Ovary (tissue), 10 donors: ENCODE measurements around the gene MAP1B. TPM values are rescaled to one million over a fixed set of nuclear protein-coding genes. Genes with fewer than 3 reads are reported as not detected.

Source experiments
- DNase-seq, 5 donors: peaks; one replicate each; pipeline ENCODE4 v3.0.0-alpha.2; 2019 to 2020
- H3K27ac ChIP-seq, 2 donors: fragments of 200-600 bp; one replicate each; pipeline versions ENCODE4 v1.5.1 to v1.8.0; 2019 to 2022
- H3K27me3 ChIP-seq: fragments of 200-600 bp; one replicate; pipeline ENCODE4 v1.8.0; 2022
- H3K36me3 ChIP-seq: fragments of 200-600 bp; sonication (generic); one replicate; pipeline ENCODE4 v1.5.1; 2019
- H3K4me1 ChIP-seq: one replicate; pipeline ENCODE4 v1.8.1; 2013; ENCODE audit warnings: mild to moderate bottlenecking, moderate library complexity; ENCODE audit not compliant: insufficient read depth
- H3K4me3 ChIP-seq: fragments of 200-600 bp; sonication (generic); one replicate; pipeline ENCODE4 v1.5.1; 2017
- H3K9me3 ChIP-seq, 2 donors: fragments of 200-600 bp in 1 of 2; sonication (generic) in 1 of 2; one replicate each; pipeline versions ENCODE4 v1.5.1 to v1.8.1; 2013 to 2019; ENCODE audit warnings: mild to moderate bottlenecking in 1 of 2, moderate library complexity in 1 of 2
- EP300 ChIP-seq: sonication (generic); formaldehyde crosslinking; IDR thresholded peaks from one replicate; pipeline ENCODE4 v1.6.1; 2017; ENCODE audit warnings: antibody characterized with exemption
- POLR2A ChIP-seq: fragments of 450-650 bp; IDR thresholded peaks from one replicate; pipeline ENCODE4 v1.6.1; 2017; ENCODE audit warnings: antibody characterized with exemption, mild to moderate bottlenecking, moderate library complexity
- WGBS, 3 donors: extraction: QIAGEN DNeasy Blood & Tissue Kit in 1 of 3; methylation state at CpG; one replicate each; pipeline versions ENCODE4 v1.1.5 to v1.1.7; 2013 to 2017; 5-methylcytosine and 5-hydroxymethylcytosine counted together
- intact Hi-C, 4 donors: fragments of 100-400 bp; cut with DNase I; formaldehyde crosslinking; loops; one replicate each; pipeline versions ENCODE4 v1.11.0 to v1.15.1; 2022 to 2023
- long read RNA-seq, 3 donors: library from polyadenylated mRNA in 2 of 3; unstranded in 2 of 3; transcript quantifications; one replicate each; pipeline ENCODE4 v2.0.0 and lab custom pipeline, GENCODE V29; 2021 to 2026
- polyA plus RNA-seq, 2 donors: library from polyadenylated mRNA; stranded (reverse); fragments of 200-250 nt in 1 of 2; fragments of 350-450 nt in 1 of 2; fragmentation: Illumina TruSeq in 1 of 2; extraction: RNeasy Lipid Tissue Mini Kit (QIAGEN cat#74804) in 1 of 2; gene quantifications; one replicate each; pipeline ENCODE4 v1.2.3, GENCODE V29; 2013 to 2014
- total RNA-seq, 7 donors: library from RNA; depleted of rRNA in 2 of 7; stranded (reverse); fragments of >200 nt in 2 of 7; fragmentation: NEBNext Ultra II Directional in 3 of 7; extraction: Animal tissue kit (Norgen Biotek cat#: 25700) in 3 of 7; gene quantifications; one replicate each; pipeline versions ENCODE4 v1.1.0 to v1.2.4, GENCODE V29; 2016 to 2023
- TF ChIP-seq, protein P1 (sequence below), 3 donors: fragments of 450-650 bp in 2 of 3; fragments of 200-600 bp in 1 of 3; IDR thresholded peaks; one replicate each; pipeline versions ENCODE4 v1.5.1 to v1.8.0; 2016 to 2022; ENCODE audit warnings: antibody characterized with exemption in 3 of 3, mild to moderate bottlenecking in 1 of 3
- donor health status: DM: no; HTN: no; CAD: no; lungs with moderate emphysema.
- donor health status: DM: no; HTN: no; CAD: no.
- donor health status: Bipolar disorder and iron deficiency.
- donor health status: DM: yes; HTN: yes; CAD: no.
- donor health status: DM: no; HTN: no; CAD: no.
- donor health status: DM: yes; HTN: yes; CAD: no.

The MAP1B gene
- total RNA-seq: 100 to 1,000 TPM in 2 of 7 donors, 10 to 100 TPM in 5; 29.7 to 126 (median 61.6) TPM
- 10 to 100 TPM in 1 of 2 donors, 1 to 10 TPM in 1; 4.4 to 23.7 TPM for polyA plus RNA-seq
- long read RNA-seq, donor 1, partial matches to known transcripts: 427 of 432 reads
- long read RNA-seq, donor 1, other reads (novel, unspliced or antisense): 2 of 432 reads
- long read RNA-seq, donor 2, partial matches to known transcripts: 32 of 33 reads
- long read RNA-seq, donor 2, other reads (novel, unspliced or antisense): 0 of 33 reads
- long read RNA-seq, donor 3, partial matches to known transcripts: 25 of 26 reads
- long read RNA-seq, donor 3, other reads (novel, unspliced or antisense): 0 of 26 reads

DNA sequence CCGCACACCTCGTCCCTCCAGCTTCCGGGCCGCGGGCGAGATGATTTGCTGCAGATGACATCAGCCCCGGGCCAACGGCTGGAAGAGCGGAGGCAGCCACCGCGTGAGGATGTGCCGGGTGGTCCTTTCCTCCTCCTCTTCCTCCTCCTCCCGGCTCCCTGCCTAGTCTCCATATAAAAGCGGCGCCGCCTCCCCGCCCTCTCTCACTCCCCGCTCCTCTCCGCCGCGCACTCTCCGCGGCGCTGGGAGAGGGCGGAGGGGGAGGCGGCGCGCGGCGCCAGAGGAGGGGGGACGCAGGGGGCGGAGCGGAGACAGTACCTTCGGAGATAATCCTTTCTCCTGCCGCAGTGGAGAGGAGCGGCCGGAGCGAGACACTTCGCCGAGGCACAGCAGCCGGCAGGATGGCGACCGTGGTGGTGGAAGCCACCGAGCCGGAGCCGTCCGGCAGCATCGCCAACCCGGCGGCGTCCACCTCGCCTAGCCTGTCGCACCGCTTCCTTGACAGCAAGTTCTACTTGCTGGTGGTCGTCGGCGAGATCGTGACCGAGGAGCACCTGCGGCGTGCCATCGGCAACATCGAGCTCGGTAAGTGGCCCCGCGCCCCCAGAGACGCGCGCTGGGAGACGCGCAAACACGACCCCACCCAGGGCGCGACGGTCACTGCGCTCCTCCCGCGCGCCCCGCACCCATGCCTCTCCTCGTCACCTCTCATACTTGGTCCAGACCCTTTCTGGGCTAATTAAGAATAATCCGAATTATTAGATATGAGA is at the start of gene MAP1B:
Gene MAP1B (plus strand): TSS at position 345 of the 770 bp plus-strand sequence. CDS start 57 bp downstream, at position 402.
- H3K27me3 ChIP-seq: no peaks in the 10 kb centered on the region
- H3K9me3 ChIP-seq: no peaks in the 10 kb centered on the region
- intact Hi-C loops: no loop called here
- peak within 1 kb of the TSS; percentile 60 to 76 for H3K27ac ChIP-seq
- WGBS, 3 donors: 1% methylated on average over 68 to 82 of the region's 82 CpGs
- no peak for TF ChIP-seq EP300
- TF ChIP-seq, protein P1, sequence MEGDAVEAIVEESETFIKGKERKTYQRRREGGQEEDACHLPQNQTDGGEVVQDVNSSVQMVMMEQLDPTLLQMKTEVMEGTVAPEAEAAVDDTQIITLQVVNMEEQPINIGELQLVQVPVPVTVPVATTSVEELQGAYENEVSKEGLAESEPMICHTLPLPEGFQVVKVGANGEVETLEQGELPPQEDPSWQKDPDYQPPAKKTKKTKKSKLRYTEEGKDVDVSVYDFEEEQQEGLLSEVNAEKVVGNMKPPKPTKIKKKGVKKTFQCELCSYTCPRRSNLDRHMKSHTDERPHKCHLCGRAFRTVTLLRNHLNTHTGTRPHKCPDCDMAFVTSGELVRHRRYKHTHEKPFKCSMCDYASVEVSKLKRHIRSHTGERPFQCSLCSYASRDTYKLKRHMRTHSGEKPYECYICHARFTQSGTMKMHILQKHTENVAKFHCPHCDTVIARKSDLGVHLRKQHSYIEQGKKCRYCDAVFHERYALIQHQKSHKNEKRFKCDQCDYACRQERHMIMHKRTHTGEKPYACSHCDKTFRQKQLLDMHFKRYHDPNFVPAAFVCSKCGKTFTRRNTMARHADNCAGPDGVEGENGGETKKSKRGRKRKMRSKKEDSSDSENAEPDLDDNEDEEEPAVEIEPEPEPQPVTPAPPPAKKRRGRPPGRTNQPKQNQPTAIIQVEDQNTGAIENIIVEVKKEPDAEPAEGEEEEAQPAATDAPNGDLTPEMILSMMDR (IDR thresholded peaks at IDR 0.05): no peak
- no peak for TF ChIP-seq POLR2A
- H3K4me1 ChIP-seq: peaks cover 4% of the 10 kb centered on the region
- peak within 1 kb of the TSS; percentile 75 for H3K4me3 ChIP-seq
- peak; percentile 54 to 76 (median 63) for DNase-seq
- no peaks in the 10 kb centered on the region for H3K36me3 ChIP-seq

DNA sequence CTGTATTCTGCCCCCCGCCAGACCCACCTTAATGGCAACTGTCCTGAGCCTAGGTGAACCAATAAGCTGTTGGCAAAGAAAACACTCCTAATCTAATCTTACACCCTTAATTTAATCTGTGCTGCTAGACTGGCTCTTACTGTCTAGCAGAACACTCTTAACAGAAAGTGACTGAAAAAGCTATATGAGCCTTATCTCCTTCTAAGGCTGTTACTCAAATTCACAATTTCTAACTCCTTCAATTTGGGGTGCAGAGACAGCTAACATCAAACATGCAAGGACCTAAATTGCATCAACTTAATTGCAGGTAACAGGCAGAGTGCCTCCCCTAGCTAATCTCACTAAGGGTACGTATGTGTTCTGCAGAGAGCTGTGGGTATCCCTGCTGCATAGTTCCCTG is 49.5 kb upstream of the MAP1B start:
- WGBS, 3 donors: 54 to 75% (median 55%) methylated on average over 2 of the region's 2 CpGs
- DNase-seq: no peak
- no peaks in the 10 kb centered on the region for H3K9me3 ChIP-seq
- no peak overlapping the region for H3K27ac ChIP-seq
- no peaks in the 10 kb centered on the region for H3K4me1 ChIP-seq
- TF ChIP-seq, protein P1 (IDR thresholded peaks at IDR 0.05): no peak
- TF ChIP-seq EP300 (no peak), POLR2A (no peak)
- no peaks in the 10 kb centered on the region for H3K27me3 ChIP-seq
- no peaks in the 10 kb centered on the region for H3K36me3 ChIP-seq
- no peak overlapping the region for H3K4me3 ChIP-seq
- intact Hi-C loops: no loop called here

DNA sequence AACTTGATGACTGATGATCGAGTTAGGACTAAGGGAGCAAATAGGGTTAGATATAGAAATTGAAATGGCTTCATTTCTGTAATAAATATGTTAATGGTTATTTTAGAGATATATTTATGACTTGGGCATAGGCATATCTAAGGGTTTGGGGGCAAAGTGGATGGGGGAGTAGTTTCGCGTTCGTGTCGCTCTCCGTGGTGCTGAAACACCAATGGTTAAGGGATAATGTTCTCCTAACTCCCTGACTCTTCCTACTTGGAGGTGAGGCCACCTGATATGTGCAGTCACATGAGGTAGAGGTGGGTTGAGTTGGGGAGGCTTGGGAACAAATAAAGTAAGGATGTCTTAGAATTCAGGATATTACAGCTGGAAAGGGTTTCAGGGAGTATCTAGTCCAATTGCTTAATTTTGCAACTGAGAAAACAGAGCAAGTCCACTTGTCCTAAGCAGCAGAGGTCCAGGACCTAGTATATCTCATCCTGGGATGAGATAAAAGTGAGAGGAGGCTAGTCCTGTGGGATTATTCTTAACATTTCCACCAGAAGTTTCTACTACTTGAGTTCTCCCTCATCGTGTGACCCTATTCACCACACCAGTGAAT is 44.0 kb upstream of the MAP1B start:
- no peaks in the 10 kb centered on the region for H3K4me1 ChIP-seq
- no peaks in the 10 kb centered on the region for H3K36me3 ChIP-seq
- no peak overlapping the region for H3K27ac ChIP-seq
- H3K9me3 ChIP-seq: no peaks in the 10 kb centered on the region
- H3K27me3 ChIP-seq: no peaks in the 10 kb centered on the region
- 16 to 26% (median 25%) methylated on average over 7 of the region's 7 CpGs for whole genome bisulfite sequencing, 3 donors
- intact Hi-C loops: no loop called here
- H3K4me3 ChIP-seq: no peak overlapping the region
- TF ChIP-seq EP300 (no peak), POLR2A (no peak)
- TF ChIP-seq, protein P1 (IDR thresholded peaks at IDR 0.05): no peak
- DNase-seq: peak in 2 of 5 donors; percentile 32 to 39

DNA sequence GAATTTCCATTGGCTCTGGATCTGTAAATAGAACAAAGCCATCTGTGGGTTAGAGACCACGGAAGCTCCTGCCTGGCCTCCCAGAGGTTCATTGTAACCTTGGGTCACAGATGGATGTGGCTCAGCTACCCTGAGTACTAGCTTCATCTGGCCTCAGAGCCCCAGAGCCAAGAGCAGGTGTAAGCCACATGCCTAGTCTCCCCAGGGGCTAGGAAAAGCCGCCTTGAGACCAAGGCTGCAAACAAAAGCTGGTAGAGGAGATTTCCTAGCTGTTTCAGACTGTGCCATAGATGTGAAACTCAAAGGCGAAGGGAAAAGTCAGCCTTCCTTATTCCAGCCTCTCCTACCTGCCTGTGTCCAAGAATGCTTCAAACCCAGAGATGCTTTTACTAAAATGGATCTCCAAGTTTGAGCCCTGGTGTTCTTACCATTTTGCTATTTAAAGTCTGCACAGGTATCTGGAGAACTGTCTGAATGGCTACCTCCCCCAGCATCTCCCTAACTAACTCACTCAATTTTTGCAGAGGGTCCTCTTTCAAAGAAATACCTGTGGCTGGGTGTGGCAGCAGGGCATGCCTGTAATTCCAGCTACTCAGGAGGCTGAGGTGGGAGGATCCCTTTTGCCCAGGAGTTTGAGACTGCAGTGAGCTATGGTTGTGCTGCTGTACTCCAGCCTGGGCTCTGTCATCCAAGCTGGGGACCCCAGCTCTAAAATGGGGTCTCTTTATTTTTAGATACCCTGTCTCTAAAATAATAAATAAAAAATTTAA is 42.3 kb upstream of the MAP1B start:
- 68 to 79% (median 72%) methylated on average over 3 of the region's 3 CpGs for WGBS, 3 donors
- Histone ChIP-seq H3K4me1 (no peaks in the 10 kb centered on the region), H3K27me3 (no peaks in the 10 kb centered on the region), H3K4me3 (no peak overlapping the region), H3K27ac (no peak overlapping the region), H3K9me3 (no peaks in the 10 kb centered on the region), H3K36me3 (no peaks in the 10 kb centered on the region)
- TF ChIP-seq, protein P1 (IDR thresholded peaks at IDR 0.05): no peak
- TF ChIP-seq EP300 (no peak), POLR2A (no peak)
- intact Hi-C loops: no loop called here
- DNase-seq: no peak
